NCI-H1436 (cell line): ENCODE measurements around the gene LRBA.

Experiments used
- DNase-seq: peaks from one replicate; lab custom pipeline; 2025; lab: John Stamatoyannopoulos, UW

Gene LRBA

GRCh38 chr4:150805183-150806025, 209.7 kb downstream of the LRBA start:
- DNase-seq = no peak

- DNase-seq = no peak
Measured at GRCh38 chr4:150801833-150802232, 213.3 kb downstream of the LRBA start.

GRCh38 chr4:150799207-150799606, 215.9 kb downstream of the LRBA start:
- DNase-seq = no peak

GRCh38 chr4:150794706-150795105, 220.4 kb downstream of the LRBA start:
- DNase-seq = no peak

- no peak for DNase-seq
Measured at GRCh38 chr4:150789864-150790263, 225.2 kb downstream of the LRBA start.

GRCh38 chr4:150784939-150785338, 230.1 kb downstream of the LRBA start:
- no peak for DNase-seq

- DNase-seq = no peak
Measured at GRCh38 chr4:150784305-150784704, 230.8 kb downstream of the LRBA start.

- no peak for DNase-seq
Measured at GRCh38 chr4:150782921-150783320, 232.2 kb downstream of the LRBA start.

GRCh38 chr4:150782311-150782710, 232.8 kb downstream of the LRBA start:
- no peak for DNase-seq

- no peak for DNase-seq
Measured at GRCh38 chr4:150781191-150781590, 233.9 kb downstream of the LRBA start.

GRCh38 chr4:150779707-150780106, 235.4 kb downstream of the LRBA start:
- DNase-seq = no peak

GRCh38 chr4:150773729-150774449, 241.2 kb downstream of the LRBA start:
- DNase-seq = no peak

- DNase-seq = no peak
Measured at GRCh38 chr4:150773032-150773431, 242.1 kb downstream of the LRBA start.

- no peak for DNase-seq
Measured at GRCh38 chr4:150771382-150771781, 243.7 kb downstream of the LRBA start.

- DNase-seq = no peak
Measured at GRCh38 chr4:150769845-150770244, 245.2 kb downstream of the LRBA start.

GRCh38 chr4:150769248-150769647, 245.8 kb downstream of the LRBA start:
- DNase-seq = no peak

GRCh38 chr4:150768497-150768896, 246.6 kb downstream of the LRBA start:
- no peak for DNase-seq

- no peak for DNase-seq
Measured at GRCh38 chr4:150765216-150765615, 249.9 kb downstream of the LRBA start.

GRCh38 chr4:150751648-150752047, 263.4 kb downstream of the LRBA start:
- DNase-seq = no peak

- no peak for DNase-seq
Measured at GRCh38 chr4:150750824-150751223, 264.3 kb downstream of the LRBA start.

- DNase-seq = no peak
Measured at GRCh38 chr4:150746156-150746555, 268.9 kb downstream of the LRBA start.

GRCh38 chr4:150744570-150744969, 270.5 kb downstream of the LRBA start:
- no peak for DNase-seq

GRCh38 chr4:150743564-150744342, 271.3 kb downstream of the LRBA start:
- no peak for DNase-seq
